ENCODE data around the gene PLPP2. TPM values are rescaled to one million over a fixed set of nuclear protein-coding genes. Genes with fewer than 3 reads are reported as not detected.

PLPP2 gene
- polyA plus RNA-seq, 1 donor from 2014 or later: 2.1 TPM

- Histone ChIP-seq H3K9me3 (ENCODE audit: low read length) (no peaks in the 10 kb centered on the region), H3K27ac (ENCODE audit: low read length) (no peak overlapping the region), H3K4me2 (ENCODE audit: low read length) (no peak overlapping the region), H3K9ac (ENCODE audit: low read length) (no peak overlapping the region), H2AFZ (ENCODE audit: low read depth, low read length) (no peak overlapping the region), H3K27me3 (ENCODE audit: insufficient read depth, low read depth, low read length) (peaks cover 29% of the 10 kb centered on the region), H3K36me3 (ENCODE audit: insufficient read depth, low read length) (no peaks in the 10 kb centered on the region), H4K20me1 (ENCODE audit: insufficient read depth) (no peaks in the 10 kb centered on the region), H3K79me2 (replicated peaks; ENCODE audit: insufficient read depth, low read length) (no peaks in the 10 kb centered on the region), H3K9me2 (ENCODE audit: insufficient read depth, low read length) (no peaks in the 10 kb centered on the region), H3F3A (ENCODE audit: insufficient read depth, low read length, poor library complexity, severe bottlenecking) (no peaks in the 10 kb centered on the region), H3K4me3 (ENCODE audit: low read length) (no peak overlapping the region)
- no peak for TF ChIP-seq POLR2AphosphoS5 (IDR thresholded peaks at IDR 0.05)
- TF ChIP-seq REST (IDR thresholded peaks at IDR 0.05; ENCODE audit: borderline replicate concordance): no peak
- no peak for TF ChIP-seq EP300 (conservative IDR thresholded peaks at IDR 0.05; ENCODE audit: poor library complexity, severe bottlenecking)
- TF ChIP-seq SMC3 (conservative IDR thresholded peaks at IDR 0.05; ENCODE audit: poor library complexity): no peak
- TF ChIP-seq CTCF (IDR thresholded peaks at IDR 0.05; ENCODE audit: poor library complexity, severe bottlenecking): no peak
- no peak for TF ChIP-seq EZH2 (IDR thresholded peaks at IDR 0.05; ENCODE audit: borderline replicate concordance, insufficient read depth, low read length, poor library complexity, severe bottlenecking)
- no peak for TF ChIP-seq RAD21 (conservative IDR thresholded peaks at IDR 0.05)
- no peak for TF ChIP-seq TAF1 (IDR thresholded peaks at IDR 0.05; ENCODE audit: low read depth)
- no peak for TF ChIP-seq MXI1 (conservative IDR thresholded peaks at IDR 0.05; ENCODE audit: poor library complexity, severe bottlenecking)
Measured at GRCh38 chr19:287381-287871, 3.8 kb downstream of the PLPP2 start.

- TF ChIP-seq SMC3 (conservative IDR thresholded peaks at IDR 0.05; ENCODE audit: poor library complexity): no peak
- Histone ChIP-seq H3K27me3 (ENCODE audit: insufficient read depth, low read depth, low read length) (peaks cover under 1% of the 10 kb centered on the region), H3K9me3 (ENCODE audit: low read length) (no peaks in the 10 kb centered on the region), H2AFZ (ENCODE audit: low read depth, low read length) (no peak overlapping the region), H3K4me3 (ENCODE audit: low read length) (no peak overlapping the region), H3K79me2 (replicated peaks; ENCODE audit: insufficient read depth, low read length) (no peaks in the 10 kb centered on the region), H3K9me2 (ENCODE audit: insufficient read depth, low read length) (no peaks in the 10 kb centered on the region), H3F3A (ENCODE audit: insufficient read depth, low read length, poor library complexity, severe bottlenecking) (no peaks in the 10 kb centered on the region), H3K4me2 (ENCODE audit: low read length) (no peak overlapping the region), H3K36me3 (ENCODE audit: insufficient read depth, low read length) (no peaks in the 10 kb centered on the region), H3K9ac (ENCODE audit: low read length) (no peak overlapping the region), H4K20me1 (ENCODE audit: insufficient read depth) (no peaks in the 10 kb centered on the region), H3K27ac (ENCODE audit: low read length) (no peak overlapping the region)
Measured at GRCh38 chr19:283395-283794, 7.8 kb downstream of the PLPP2 start.

GRCh38 chr19:282501-282900, 8.7 kb downstream of the PLPP2 start:
- TF ChIP-seq CTCF (IDR thresholded peaks at IDR 0.05; ENCODE audit: poor library complexity, severe bottlenecking): no peak
- no peak for TF ChIP-seq RAD21 (conservative IDR thresholded peaks at IDR 0.05)
- no peak for TF ChIP-seq TAF1 (IDR thresholded peaks at IDR 0.05; ENCODE audit: low read depth)
- TF ChIP-seq EP300 (conservative IDR thresholded peaks at IDR 0.05; ENCODE audit: poor library complexity, severe bottlenecking): no peak
- TF ChIP-seq POLR2AphosphoS5 (IDR thresholded peaks at IDR 0.05): no peak
- Histone ChIP-seq H3K4me2 (ENCODE audit: low read length) (no peak overlapping the region), H4K20me1 (ENCODE audit: insufficient read depth) (no peaks in the 10 kb centered on the region), H3K9me2 (ENCODE audit: insufficient read depth, low read length) (no peaks in the 10 kb centered on the region), H3K79me2 (replicated peaks; ENCODE audit: insufficient read depth, low read length) (no peaks in the 10 kb centered on the region), H3F3A (ENCODE audit: insufficient read depth, low read length, poor library complexity, severe bottlenecking) (no peaks in the 10 kb centered on the region), H3K36me3 (ENCODE audit: insufficient read depth, low read length) (no peaks in the 10 kb centered on the region), H3K4me3 (ENCODE audit: low read length) (no peak overlapping the region), H2AFZ (ENCODE audit: low read depth, low read length) (no peak overlapping the region), H3K9ac (ENCODE audit: low read length) (no peak overlapping the region), H3K9me3 (ENCODE audit: low read length) (no peaks in the 10 kb centered on the region), H3K27ac (ENCODE audit: low read length) (no peak overlapping the region), H3K27me3 (ENCODE audit: insufficient read depth, low read depth, low read length) (peaks cover 3% of the 10 kb centered on the region)
